H1 (cell line): ENCODE data around the gene CRTC2.

Experiments used
- ATF2 ChIP-seq: IDR thresholded peaks from 2 replicates; pipeline ENCODE4 v1.6.1; 2012; ENCODE audit warnings: low read length, inconsistent platforms
- BCL11A ChIP-seq, 2 experiments: IDR thresholded peaks; one replicate each; pipeline ENCODE4 v1.6.1; 2011; ENCODE audit warnings: low read depth in 2 of 2, low read length in 2 of 2, mild to moderate bottlenecking in 2 of 2
- CREB1 ChIP-seq: IDR thresholded peaks from 2 replicates; pipeline ENCODE4 v1.6.1; 2012; ENCODE audit warnings: inconsistent platforms
- EP300 ChIP-seq, 2 experiments: IDR thresholded peaks; 1 replicate in 1 of 2; 2 replicates in 1 of 2; pipeline ENCODE4 v1.6.1; 2011 to 2012; ENCODE audit warnings: low read depth in 2 of 2, low read length in 2 of 2, mild to moderate bottlenecking in 2 of 2, borderline replicate concordance in 1 of 2, inconsistent platforms in 1 of 2, moderate library complexity in 1 of 2
- EZH2 ChIP-seq: fragments of 200-600 bp; sonication (generic); IDR thresholded peaks from 2 replicates; pipeline ENCODE4 v1.7.1; 2012; ENCODE audit warnings: low read depth, mild to moderate bottlenecking, moderate library complexity, low read length, inconsistent platforms; ENCODE audit not compliant: severe bottlenecking
- JUND ChIP-seq: IDR thresholded peaks from 2 replicates; pipeline ENCODE4 v1.6.1; 2011; ENCODE audit warnings: mild to moderate bottlenecking, improper control_type of control experiment, low read length
- MAFK ChIP-seq: IDR thresholded peaks from 2 replicates; pipeline ENCODE4 v1.6.1; 2012; ENCODE audit warnings: low read depth, mild to moderate bottlenecking, improper control_type of control experiment, low read length
- POLR2A ChIP-seq, 2 experiments: IDR thresholded peaks; 1 replicate in 1 of 2; 2 replicates in 1 of 2; pipeline ENCODE4 v1.6.1; 2011; ENCODE audit warnings: low read depth in 2 of 2, low read length in 2 of 2, mild to moderate bottlenecking in 2 of 2; ENCODE audit errors: control extremely low read depth in 1 of 2
- POU5F1 ChIP-seq: IDR thresholded peaks from 2 replicates; pipeline ENCODE4 v1.6.1; 2011; ENCODE audit warnings: low read depth, mild to moderate bottlenecking, low read length, moderate library complexity
- TAF1 ChIP-seq: IDR thresholded peaks from 2 replicates; pipeline ENCODE4 v1.6.1; 2011; ENCODE audit warnings: mild to moderate bottlenecking, low read depth, low read length
- TEAD4 ChIP-seq: IDR thresholded peaks from 2 replicates; pipeline ENCODE4 v1.6.1; 2012; ENCODE audit warnings: low read depth, low read length, inconsistent platforms, mixed read lengths
- TF ChIP-seq, protein P1 (sequence below), 3 experiments: IDR thresholded peaks; 1 replicate in 2 of 3; 2 replicates in 1 of 3; pipeline versions ENCODE4 v1.5.1 to v1.6.1; 2011; ENCODE audit warnings: low read length in 3 of 3, mild to moderate bottlenecking in 3 of 3, inconsistent platforms in 2 of 3, low read depth in 1 of 3, moderate library complexity in 1 of 3; ENCODE audit not compliant: insufficient read depth in 1 of 3; ENCODE audit errors: control extremely low read depth in 1 of 3
- TF ChIP-seq, protein P2 (sequence below): IDR thresholded peaks from 2 replicates; pipeline ENCODE4 v1.6.1; 2011; ENCODE audit warnings: low read depth, mild to moderate bottlenecking, low read length; ENCODE audit not compliant: insufficient read depth

- 0 out of 2 replicates have a peak, but pooled peaks have one; percentile 15 for TF ChIP-seq MAFK
- peak; percentile 87 for TF ChIP-seq TAF1
- TF ChIP-seq, protein P1, sequence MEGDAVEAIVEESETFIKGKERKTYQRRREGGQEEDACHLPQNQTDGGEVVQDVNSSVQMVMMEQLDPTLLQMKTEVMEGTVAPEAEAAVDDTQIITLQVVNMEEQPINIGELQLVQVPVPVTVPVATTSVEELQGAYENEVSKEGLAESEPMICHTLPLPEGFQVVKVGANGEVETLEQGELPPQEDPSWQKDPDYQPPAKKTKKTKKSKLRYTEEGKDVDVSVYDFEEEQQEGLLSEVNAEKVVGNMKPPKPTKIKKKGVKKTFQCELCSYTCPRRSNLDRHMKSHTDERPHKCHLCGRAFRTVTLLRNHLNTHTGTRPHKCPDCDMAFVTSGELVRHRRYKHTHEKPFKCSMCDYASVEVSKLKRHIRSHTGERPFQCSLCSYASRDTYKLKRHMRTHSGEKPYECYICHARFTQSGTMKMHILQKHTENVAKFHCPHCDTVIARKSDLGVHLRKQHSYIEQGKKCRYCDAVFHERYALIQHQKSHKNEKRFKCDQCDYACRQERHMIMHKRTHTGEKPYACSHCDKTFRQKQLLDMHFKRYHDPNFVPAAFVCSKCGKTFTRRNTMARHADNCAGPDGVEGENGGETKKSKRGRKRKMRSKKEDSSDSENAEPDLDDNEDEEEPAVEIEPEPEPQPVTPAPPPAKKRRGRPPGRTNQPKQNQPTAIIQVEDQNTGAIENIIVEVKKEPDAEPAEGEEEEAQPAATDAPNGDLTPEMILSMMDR (IDR thresholded peaks at IDR 0.05; ENCODE audit: control extremely low read depth in 1 of 3, insufficient read depth in 1 of 3, low read depth in 1 of 3, low read length in 3 of 3), result peak in 2 of 3 experiments; percentile 37 to 51; a peak in 2 of 4 replicates
- TF ChIP-seq CREB1, result peak; percentile 46; the same call in 1 of the 2 replicates
- TF ChIP-seq JUND, result no peak
- no peak for TF ChIP-seq ATF2
- no peak for TF ChIP-seq EZH2
- peak; percentile 78 to 82 for TF ChIP-seq POLR2A (IDR thresholded peaks at IDR 0.05; ENCODE audit: control extremely low read depth in 1 of 2, low read depth in 2 of 2, low read length in 2 of 2)
- TF ChIP-seq TEAD4, result no peak
- no peak for TF ChIP-seq EP300 (IDR thresholded peaks at IDR 0.05; ENCODE audit: borderline replicate concordance in 1 of 2, low read depth in 2 of 2, low read length in 2 of 2)
- TF ChIP-seq, protein P2, sequence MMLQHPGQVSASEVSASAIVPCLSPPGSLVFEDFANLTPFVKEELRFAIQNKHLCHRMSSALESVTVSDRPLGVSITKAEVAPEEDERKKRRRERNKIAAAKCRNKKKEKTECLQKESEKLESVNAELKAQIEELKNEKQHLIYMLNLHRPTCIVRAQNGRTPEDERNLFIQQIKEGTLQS, result 0 out of 2 replicates have a peak, but pooled peaks have one; percentile 65
- no peak for TF ChIP-seq POU5F1
- no peak for TF ChIP-seq BCL11A (IDR thresholded peaks at IDR 0.05; ENCODE audit: low read depth in 2 of 2, low read length in 2 of 2)
These were observed 8.9 kb upstream of the CRTC2 start, which contains the start of gene CREB3L4 for GRCh38 chr1:153967107-153967999.
